ENCODE measurements around the gene TREML1. TPM values are rescaled to one million over a fixed set of nuclear protein-coding genes. Genes with fewer than 3 reads are reported as not detected.

Gene TREML1
- total RNA-seq, 1 donor from 2014 or later, result not detected

GRCh38 chr6:41163419-41163717, 9.2 kb upstream of the TREML1 start:
- no peaks in the 10 kb centered on the region for H3K4me1 ChIP-seq (ENCODE audit: control insufficient read depth in 3 of 3, insufficient read depth in 3 of 3, low read length in 3 of 3)
- H3K27me3 ChIP-seq (ENCODE audit: control insufficient read depth in 3 of 3, insufficient read depth in 3 of 3, low read length in 3 of 3), result peaks cover 0 to 17% (median 3%) of the 10 kb centered on the region in 3 donors
- no peak overlapping the region for H3K27ac ChIP-seq (ENCODE audit: low read depth, low read length)
- no peaks in the 10 kb centered on the region for H3K36me3 ChIP-seq (ENCODE audit: control insufficient read depth in 3 of 3, insufficient read depth in 3 of 3, low read length in 3 of 3)
- H3K9ac ChIP-seq (ENCODE audit: low read depth in 1 of 3, low read length in 3 of 3), result no peak overlapping the region
- H3K4me3 ChIP-seq (ENCODE audit: low read length in 3 of 3), result no peak overlapping the region
- H3K9me3 ChIP-seq (ENCODE audit: control insufficient read depth in 3 of 3, low read length in 3 of 3), result no peaks in the 10 kb centered on the region

DNA sequence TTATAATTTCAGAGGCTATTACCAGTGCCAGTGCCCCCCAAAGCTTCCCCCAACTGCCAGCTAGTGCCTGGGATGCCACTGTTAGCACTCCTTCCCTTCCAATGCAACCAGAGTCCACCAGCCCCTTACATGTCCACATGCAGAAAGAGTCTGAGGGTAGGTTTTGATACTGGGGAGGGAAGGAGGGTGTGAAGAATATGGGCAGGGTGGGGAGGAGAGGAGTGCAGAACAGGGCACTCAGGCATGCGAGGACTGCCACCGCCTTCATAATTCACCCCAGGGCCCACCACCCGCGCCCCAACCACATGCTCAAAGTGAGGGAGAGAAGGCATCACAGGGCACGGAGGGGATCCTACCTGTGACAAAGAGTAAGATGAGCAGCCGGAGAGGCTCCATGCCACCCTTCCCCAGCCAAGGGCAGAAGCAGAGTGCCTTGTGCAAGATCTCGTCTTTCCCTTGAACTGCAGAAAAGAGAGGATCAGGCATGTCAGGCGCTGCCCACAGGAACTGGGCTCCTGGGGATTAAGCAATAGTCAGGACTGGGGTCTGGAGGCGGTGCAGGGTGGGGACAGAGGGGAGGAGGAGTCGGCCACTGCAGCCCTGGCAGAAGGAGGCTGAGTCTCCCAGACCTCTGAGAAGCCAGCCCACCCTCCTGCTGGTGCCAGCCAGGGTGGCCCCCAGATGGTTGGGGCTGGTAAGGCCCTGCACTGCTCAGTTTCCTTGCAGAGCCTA, 8.7 kb upstream of the TREML1 start, which contains the start of gene TREM2:
TSS of gene TREM2 (minus strand) at position 430 of the 732 bp plus-strand sequence. CDS start at position 396, 34 bp downstream.
- H3K4me1 ChIP-seq (ENCODE audit: control insufficient read depth in 3 of 3, insufficient read depth in 3 of 3, low read length in 3 of 3), result no peaks in the 10 kb centered on the region
- peaks cover 0 to 19% (median 3%) of the 10 kb centered on the region in 3 donors for H3K27me3 ChIP-seq (ENCODE audit: control insufficient read depth in 3 of 3, insufficient read depth in 3 of 3, low read length in 3 of 3)
- H3K27ac ChIP-seq (ENCODE audit: low read depth, low read length), result no peak within 1 kb of the TSS
- no peak within 1 kb of the TSS for H3K9ac ChIP-seq (ENCODE audit: low read depth in 1 of 3, low read length in 3 of 3)
- no peak within 1 kb of the TSS for H3K4me3 ChIP-seq (ENCODE audit: low read length in 3 of 3)
- H3K36me3 ChIP-seq (ENCODE audit: control insufficient read depth in 3 of 3, insufficient read depth in 3 of 3, low read length in 3 of 3), result no peaks in the 10 kb centered on the region
- no peaks in the 10 kb centered on the region for H3K9me3 ChIP-seq (ENCODE audit: control insufficient read depth in 3 of 3, low read length in 3 of 3)

GRCh38 chr6:41161851-41162552, 7.9 kb upstream of the TREML1 start:
- Histone ChIP-seq H3K27ac (ENCODE audit: low read depth, low read length) (no peak overlapping the region), H3K9me3 (ENCODE audit: control insufficient read depth in 3 of 3, low read length in 3 of 3) (no peaks in the 10 kb centered on the region), H3K27me3 (ENCODE audit: control insufficient read depth in 3 of 3, insufficient read depth in 3 of 3, low read length in 3 of 3) (peaks cover under 1 to 23% (median 3%) of the 10 kb centered on the region in 3 donors), H3K4me3 (ENCODE audit: low read length in 3 of 3) (no peak overlapping the region), H3K4me1 (ENCODE audit: control insufficient read depth in 3 of 3, insufficient read depth in 3 of 3, low read length in 3 of 3) (no peaks in the 10 kb centered on the region), H3K9ac (ENCODE audit: low read depth in 1 of 3, low read length in 3 of 3) (no peak overlapping the region), H3K36me3 (ENCODE audit: control insufficient read depth in 3 of 3, insufficient read depth in 3 of 3, low read length in 3 of 3) (no peaks in the 10 kb centered on the region)

GRCh38 chr6:41161380-41161779, 7.2 kb upstream of the TREML1 start:
- Histone ChIP-seq H3K9me3 (ENCODE audit: control insufficient read depth in 3 of 3, low read length in 3 of 3) (no peaks in the 10 kb centered on the region), H3K27ac (ENCODE audit: low read depth, low read length) (no peak overlapping the region), H3K4me1 (ENCODE audit: control insufficient read depth in 3 of 3, insufficient read depth in 3 of 3, low read length in 3 of 3) (no peaks in the 10 kb centered on the region), H3K27me3 (ENCODE audit: control insufficient read depth in 3 of 3, insufficient read depth in 3 of 3, low read length in 3 of 3) (peaks cover 3 to 23% (median 5%) of the 10 kb centered on the region in 3 donors), H3K9ac (ENCODE audit: low read depth in 1 of 3, low read length in 3 of 3) (no peak overlapping the region), H3K4me3 (ENCODE audit: low read length in 3 of 3) (no peak overlapping the region), H3K36me3 (ENCODE audit: control insufficient read depth in 3 of 3, insufficient read depth in 3 of 3, low read length in 3 of 3) (no peaks in the 10 kb centered on the region)

GRCh38 chr6:41160933-41161332, 6.8 kb upstream of the TREML1 start:
- Histone ChIP-seq H3K27me3 (ENCODE audit: control insufficient read depth in 3 of 3, insufficient read depth in 3 of 3, low read length in 3 of 3) (peaks cover 3 to 23% (median 5%) of the 10 kb centered on the region in 3 donors), H3K9me3 (ENCODE audit: control insufficient read depth in 3 of 3, low read length in 3 of 3) (no peaks in the 10 kb centered on the region), H3K36me3 (ENCODE audit: control insufficient read depth in 3 of 3, insufficient read depth in 3 of 3, low read length in 3 of 3) (no peaks in the 10 kb centered on the region)

DNA sequence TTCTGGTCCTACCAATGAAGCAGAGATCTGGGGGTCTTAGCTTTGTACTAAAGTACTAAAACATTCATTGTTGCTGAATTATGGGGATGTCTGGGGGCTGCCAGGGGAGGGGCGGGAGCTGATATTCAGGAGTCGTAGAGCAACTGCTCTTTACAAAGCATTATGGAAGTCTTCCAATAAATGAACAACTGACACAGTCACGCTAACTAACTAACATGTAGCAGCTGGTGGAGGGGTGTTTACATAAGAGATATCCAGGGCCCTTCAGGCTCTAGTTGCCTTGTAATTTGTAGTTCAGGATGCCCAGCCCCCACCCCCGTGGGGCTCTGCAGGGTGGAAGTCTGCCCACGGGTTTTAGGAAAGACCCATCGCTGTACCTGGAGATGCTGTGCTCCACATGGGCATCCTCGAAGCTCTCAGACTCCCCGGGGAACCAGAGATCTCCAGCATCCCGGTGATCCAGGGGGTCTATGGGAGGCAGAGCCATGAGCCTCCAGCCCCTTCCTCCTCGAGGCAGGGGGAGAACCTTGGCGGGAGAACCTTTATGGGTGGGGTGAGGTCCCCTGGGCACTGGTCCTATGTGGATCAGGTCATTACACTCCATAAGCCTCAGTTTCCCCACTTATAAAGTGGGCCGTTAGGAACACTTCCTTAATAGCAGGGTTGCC, 5.4 kb upstream of the TREML1 start:
- no peak overlapping the region for H3K27ac ChIP-seq (ENCODE audit: low read depth, low read length)
- H3K9me3 ChIP-seq (ENCODE audit: control insufficient read depth in 3 of 3, low read length in 3 of 3), result no peaks in the 10 kb centered on the region
- no peaks in the 10 kb centered on the region for H3K4me1 ChIP-seq (ENCODE audit: control insufficient read depth in 3 of 3, insufficient read depth in 3 of 3, low read length in 3 of 3)
- H3K9ac ChIP-seq (ENCODE audit: low read depth in 1 of 3, low read length in 3 of 3), result no peak overlapping the region
- no peaks in the 10 kb centered on the region for H3K36me3 ChIP-seq (ENCODE audit: control insufficient read depth in 3 of 3, insufficient read depth in 3 of 3, low read length in 3 of 3)
- no peak overlapping the region for H3K4me3 ChIP-seq (ENCODE audit: low read length in 3 of 3)
- H3K27me3 ChIP-seq (ENCODE audit: control insufficient read depth in 3 of 3, insufficient read depth in 3 of 3, low read length in 3 of 3), result peaks cover 3 to 23% (median 5%) of the 10 kb centered on the region in 3 donors

More at GRCh38 chr6:41160933-41161332, 6.8 kb upstream of the TREML1 start:
- Histone ChIP-seq H3K4me3 (ENCODE audit: low read length in 3 of 3) (no peak overlapping the region), H3K9ac (ENCODE audit: low read depth in 1 of 3, low read length in 3 of 3) (no peak overlapping the region), H3K4me1 (ENCODE audit: control insufficient read depth in 3 of 3, insufficient read depth in 3 of 3, low read length in 3 of 3) (no peaks in the 10 kb centered on the region), H3K27ac (ENCODE audit: low read depth, low read length) (no peak overlapping the region)

- Histone ChIP-seq H3K36me3 (ENCODE audit: control insufficient read depth in 3 of 3, insufficient read depth in 3 of 3, low read length in 3 of 3) (no peaks in the 10 kb centered on the region), H3K27ac (ENCODE audit: low read depth, low read length) (no peak overlapping the region), H3K4me3 (ENCODE audit: low read length in 3 of 3) (no peak overlapping the region), H3K27me3 (ENCODE audit: control insufficient read depth in 3 of 3, insufficient read depth in 3 of 3, low read length in 3 of 3) (peaks cover 3 to 26% (median 10%) of the 10 kb centered on the region in 3 donors), H3K9me3 (ENCODE audit: control insufficient read depth in 3 of 3, low read length in 3 of 3) (no peaks in the 10 kb centered on the region), H3K9ac (ENCODE audit: low read depth in 1 of 3, low read length in 3 of 3) (no peak overlapping the region), H3K4me1 (ENCODE audit: control insufficient read depth in 3 of 3, insufficient read depth in 3 of 3, low read length in 3 of 3) (no peaks in the 10 kb centered on the region)
Measured at GRCh38 chr6:41157323-41157722, 3.2 kb upstream of the TREML1 start.

DNA sequence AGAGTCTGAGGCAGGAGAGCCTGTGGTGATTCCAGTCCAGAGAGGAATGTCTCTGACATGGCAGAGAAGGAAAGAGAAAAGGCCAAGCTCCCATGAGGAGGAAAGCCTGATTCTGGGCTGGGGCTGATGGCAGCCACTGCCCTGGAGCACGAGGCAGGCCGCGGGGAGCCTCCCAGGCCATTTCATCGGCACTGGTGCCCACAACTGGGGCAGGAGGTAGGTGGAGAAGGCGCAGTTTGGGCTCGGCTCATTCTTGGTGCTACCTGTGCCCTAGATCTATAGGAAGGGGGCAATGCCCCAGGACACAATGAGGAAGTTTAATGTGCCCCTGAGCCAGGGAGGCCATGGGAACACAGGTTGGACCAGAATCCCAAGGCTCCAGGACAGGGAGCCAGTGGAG, 2.6 kb upstream of the TREML1 start:
- Histone ChIP-seq H3K36me3 (ENCODE audit: control insufficient read depth in 3 of 3, insufficient read depth in 3 of 3, low read length in 3 of 3) (no peaks in the 10 kb centered on the region), H3K27ac (ENCODE audit: low read depth, low read length) (no peak overlapping the region), H3K4me1 (ENCODE audit: control insufficient read depth in 3 of 3, insufficient read depth in 3 of 3, low read length in 3 of 3) (no peaks in the 10 kb centered on the region), H3K9me3 (ENCODE audit: control insufficient read depth in 3 of 3, low read length in 3 of 3) (no peaks in the 10 kb centered on the region), H3K4me3 (ENCODE audit: low read length in 3 of 3) (no peak overlapping the region), H3K9ac (ENCODE audit: low read depth in 1 of 3, low read length in 3 of 3) (no peak overlapping the region), H3K27me3 (ENCODE audit: control insufficient read depth in 3 of 3, insufficient read depth in 3 of 3, low read length in 3 of 3) (peaks cover 3 to 26% (median 10%) of the 10 kb centered on the region in 3 donors)

DNA sequence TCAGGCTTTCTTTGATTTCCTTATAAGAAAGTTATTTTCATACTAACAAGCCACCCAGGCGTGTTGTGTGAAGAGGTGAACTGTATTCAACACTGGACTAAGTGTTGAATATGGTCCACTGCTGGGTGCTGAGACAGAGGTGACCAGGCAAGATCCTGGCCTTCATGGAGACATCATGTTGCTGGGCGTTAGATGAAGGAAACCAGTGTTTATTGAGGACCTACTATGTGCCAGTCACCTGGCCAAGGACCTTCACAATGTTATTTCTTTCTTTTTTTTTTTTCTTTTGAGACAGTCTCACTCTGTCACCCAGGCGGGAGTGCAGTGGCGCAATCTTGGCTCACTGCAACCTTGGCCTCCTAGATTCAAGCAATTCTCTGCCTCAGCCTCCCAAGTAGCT, 1.9 kb upstream of the TREML1 start:
- Histone ChIP-seq H3K27ac (ENCODE audit: low read depth, low read length) (no peak overlapping the region), H3K9ac (ENCODE audit: low read depth in 1 of 3, low read length in 3 of 3) (no peak overlapping the region), H3K4me3 (ENCODE audit: low read length in 3 of 3) (no peak overlapping the region), H3K9me3 (ENCODE audit: control insufficient read depth in 3 of 3, low read length in 3 of 3) (no peaks in the 10 kb centered on the region), H3K36me3 (ENCODE audit: control insufficient read depth in 3 of 3, insufficient read depth in 3 of 3, low read length in 3 of 3) (no peaks in the 10 kb centered on the region), H3K4me1 (ENCODE audit: control insufficient read depth in 3 of 3, insufficient read depth in 3 of 3, low read length in 3 of 3) (no peaks in the 10 kb centered on the region), H3K27me3 (ENCODE audit: control insufficient read depth in 3 of 3, insufficient read depth in 3 of 3, low read length in 3 of 3) (peaks cover 3 to 26% (median 10%) of the 10 kb centered on the region in 3 donors)
